Measurements from ENCODE around the gene TUBD1. TPM values are rescaled to one million over a fixed set of nuclear protein-coding genes. Genes with fewer than 3 reads are reported as not detected.

The TUBD1 gene
- total RNA-seq, 1 donor from 2014 or later = 9.0 TPM

GRCh38 chr17:59812139-59812538 is 80.6 kb downstream of the TUBD1 start:
- H3K9me3 Mint-ChIP-seq (ENCODE audit: unreplicated experiment) = no peaks in the 10 kb centered on the region
- Histone ChIP-seq H3K27ac (ENCODE audit: low read depth, low read length) (no peak overlapping the region), H3K27me3 (ENCODE audit: insufficient read depth, low read length) (no peaks in the 10 kb centered on the region), H3K4me3 (ENCODE audit: insufficient read depth, low read depth, low read length) (no peak overlapping the region), H3K4me2 (ENCODE audit: low read length) (no peak overlapping the region), H4K20me1 (ENCODE audit: insufficient read depth, low read length) (no peaks in the 10 kb centered on the region), H2AFZ (ENCODE audit: low read depth, low read length) (no peak overlapping the region), H3K36me3 (ENCODE audit: insufficient read depth, low read length) (peaks cover 9% of the 10 kb centered on the region), H3K9ac (ENCODE audit: low read length) (no peak overlapping the region), H3K79me2 (ENCODE audit: insufficient read depth, low read length) (no peaks in the 10 kb centered on the region), H3K4me1 (ENCODE audit: insufficient read depth, low read length) (peaks cover 13% of the 10 kb centered on the region), H3K9me3 (ENCODE audit: insufficient read depth, low read depth, low read length) (no peaks in the 10 kb centered on the region)
- FAIRE-seq (no peak), DNase-seq (ENCODE audit: low read depth) (no peak)
- H3K27ac Mint-ChIP-seq (ENCODE audit: unreplicated experiment) = no peak overlapping the region
- H3K36me3 Mint-ChIP-seq (ENCODE audit: low read depth, unreplicated experiment) = peaks cover 8% of the 10 kb centered on the region
- TF ChIP-seq CTCF (IDR thresholded peaks at IDR 0.05; ENCODE audit: insufficient read depth, low read depth, low read length) = no peak
- TF ChIP-seq EZH2 (IDR thresholded peaks at IDR 0.05; ENCODE audit: insufficient read depth, low read length) = no peak
- peaks cover 22% of the 10 kb centered on the region for H3K4me1 Mint-ChIP-seq (ENCODE audit: low read depth, unreplicated experiment)
- H3K4me3 Mint-ChIP-seq (ENCODE audit: unreplicated experiment) = peak overlapping the region; percentile 21
- H3K27me3 Mint-ChIP-seq (ENCODE audit: low read depth, unreplicated experiment) = no peaks in the 10 kb centered on the region

- DNase-seq (ENCODE audit: low read depth) (peak; percentile 69), FAIRE-seq (no peak)
- H3K4me1 Mint-ChIP-seq (ENCODE audit: low read depth, unreplicated experiment) = peaks cover 22% of the 10 kb centered on the region
- Histone ChIP-seq H3K4me2 (ENCODE audit: low read length) (no peak overlapping the region), H3K9me3 (ENCODE audit: insufficient read depth, low read depth, low read length) (no peaks in the 10 kb centered on the region), H3K36me3 (ENCODE audit: insufficient read depth, low read length) (peaks cover 9% of the 10 kb centered on the region), H3K9ac (ENCODE audit: low read length) (peak overlapping the region; percentile 29), H3K27ac (ENCODE audit: low read depth, low read length) (peak overlapping the region; percentile 64), H4K20me1 (ENCODE audit: insufficient read depth, low read length) (no peaks in the 10 kb centered on the region), H3K4me3 (ENCODE audit: insufficient read depth, low read depth, low read length) (no peak overlapping the region), H3K4me1 (ENCODE audit: insufficient read depth, low read length) (peaks cover 13% of the 10 kb centered on the region), H3K27me3 (ENCODE audit: insufficient read depth, low read length) (no peaks in the 10 kb centered on the region), H3K79me2 (ENCODE audit: insufficient read depth, low read length) (peaks cover 4% of the 10 kb centered on the region), H2AFZ (ENCODE audit: low read depth, low read length) (no peak overlapping the region)
- H3K27me3 Mint-ChIP-seq (ENCODE audit: low read depth, unreplicated experiment) = no peaks in the 10 kb centered on the region
- peaks cover 8% of the 10 kb centered on the region for H3K36me3 Mint-ChIP-seq (ENCODE audit: low read depth, unreplicated experiment)
- TF ChIP-seq CTCF (IDR thresholded peaks at IDR 0.05; ENCODE audit: insufficient read depth, low read depth, low read length) (no peak), EZH2 (IDR thresholded peaks at IDR 0.05; ENCODE audit: insufficient read depth, low read length) (no peak)
- H3K27ac Mint-ChIP-seq (ENCODE audit: unreplicated experiment) = no peak overlapping the region
- no peak overlapping the region for H3K4me3 Mint-ChIP-seq (ENCODE audit: unreplicated experiment)
- no peaks in the 10 kb centered on the region for H3K9me3 Mint-ChIP-seq (ENCODE audit: unreplicated experiment)
These were observed 81.5 kb downstream of the TUBD1 start for GRCh38 chr17:59811209-59811608.

GRCh38 chr17:59810894-59811153 is 81.9 kb downstream of the TUBD1 start:
- Histone ChIP-seq H3K9me3 (ENCODE audit: insufficient read depth, low read depth, low read length) (no peaks in the 10 kb centered on the region), H3K9ac (ENCODE audit: low read length) (no peak overlapping the region), H3K4me3 (ENCODE audit: insufficient read depth, low read depth, low read length) (no peak overlapping the region), H3K79me2 (ENCODE audit: insufficient read depth, low read length) (peaks cover 7% of the 10 kb centered on the region), H3K36me3 (ENCODE audit: insufficient read depth, low read length) (peaks cover 9% of the 10 kb centered on the region), H3K4me1 (ENCODE audit: insufficient read depth, low read length) (peaks cover 11% of the 10 kb centered on the region), H3K4me2 (ENCODE audit: low read length) (no peak overlapping the region), H3K27ac (ENCODE audit: low read depth, low read length) (peak overlapping the region; percentile 64), H2AFZ (ENCODE audit: low read depth, low read length) (no peak overlapping the region), H4K20me1 (ENCODE audit: insufficient read depth, low read length) (no peaks in the 10 kb centered on the region), H3K27me3 (ENCODE audit: insufficient read depth, low read length) (no peaks in the 10 kb centered on the region)
- H3K27ac Mint-ChIP-seq (ENCODE audit: unreplicated experiment) = peak overlapping the region; percentile 34
- DNase-seq (ENCODE audit: low read depth) (peak; percentile 86), FAIRE-seq (no peak)
- no peak for TF ChIP-seq EZH2 (IDR thresholded peaks at IDR 0.05; ENCODE audit: insufficient read depth, low read length)
- no peak for TF ChIP-seq CTCF (IDR thresholded peaks at IDR 0.05; ENCODE audit: insufficient read depth, low read depth, low read length)
- H3K9me3 Mint-ChIP-seq (ENCODE audit: unreplicated experiment) = no peaks in the 10 kb centered on the region
- no peaks in the 10 kb centered on the region for H3K27me3 Mint-ChIP-seq (ENCODE audit: low read depth, unreplicated experiment)
- H3K4me3 Mint-ChIP-seq (ENCODE audit: unreplicated experiment) = no peak overlapping the region
- peaks cover 6% of the 10 kb centered on the region for H3K36me3 Mint-ChIP-seq (ENCODE audit: low read depth, unreplicated experiment)
- peaks cover 18% of the 10 kb centered on the region for H3K4me1 Mint-ChIP-seq (ENCODE audit: low read depth, unreplicated experiment)

Small RNA genes within 50 kb of the gene (microRNA-seq; reads per million reads assigned to microRNA genes)
- gene MIR21 = 201,376 reads per million, percentile 100 among the genes with 10 or more reads in this experiment

Other genes starting within 250 kb of the TUBD1 start
- 34.5 and 36.3 TPM in 2 replicates for gene PTRH2, start 185.5 kb downstream of the TUBD1 start, total RNA-seq
- 288 and 314 TPM in 2 replicates for gene VMP1, start 185.3 kb downstream of the TUBD1 start, total RNA-seq
- gene RPS6KB1, start 178 bp upstream of the TUBD1 start, total RNA-seq = 33.4 and 41.7 TPM in 2 replicates
- gene RNFT1, start 71.8 kb upstream of the TUBD1 start, total RNA-seq = 18.0 and 18.7 TPM in 2 replicates
- 14.9 and 21.7 TPM in 2 replicates for gene HEATR6, start 186.0 kb upstream of the TUBD1 start, total RNA-seq